ENCODE data around the gene LCLAT1.

Gene LCLAT1

DNA sequence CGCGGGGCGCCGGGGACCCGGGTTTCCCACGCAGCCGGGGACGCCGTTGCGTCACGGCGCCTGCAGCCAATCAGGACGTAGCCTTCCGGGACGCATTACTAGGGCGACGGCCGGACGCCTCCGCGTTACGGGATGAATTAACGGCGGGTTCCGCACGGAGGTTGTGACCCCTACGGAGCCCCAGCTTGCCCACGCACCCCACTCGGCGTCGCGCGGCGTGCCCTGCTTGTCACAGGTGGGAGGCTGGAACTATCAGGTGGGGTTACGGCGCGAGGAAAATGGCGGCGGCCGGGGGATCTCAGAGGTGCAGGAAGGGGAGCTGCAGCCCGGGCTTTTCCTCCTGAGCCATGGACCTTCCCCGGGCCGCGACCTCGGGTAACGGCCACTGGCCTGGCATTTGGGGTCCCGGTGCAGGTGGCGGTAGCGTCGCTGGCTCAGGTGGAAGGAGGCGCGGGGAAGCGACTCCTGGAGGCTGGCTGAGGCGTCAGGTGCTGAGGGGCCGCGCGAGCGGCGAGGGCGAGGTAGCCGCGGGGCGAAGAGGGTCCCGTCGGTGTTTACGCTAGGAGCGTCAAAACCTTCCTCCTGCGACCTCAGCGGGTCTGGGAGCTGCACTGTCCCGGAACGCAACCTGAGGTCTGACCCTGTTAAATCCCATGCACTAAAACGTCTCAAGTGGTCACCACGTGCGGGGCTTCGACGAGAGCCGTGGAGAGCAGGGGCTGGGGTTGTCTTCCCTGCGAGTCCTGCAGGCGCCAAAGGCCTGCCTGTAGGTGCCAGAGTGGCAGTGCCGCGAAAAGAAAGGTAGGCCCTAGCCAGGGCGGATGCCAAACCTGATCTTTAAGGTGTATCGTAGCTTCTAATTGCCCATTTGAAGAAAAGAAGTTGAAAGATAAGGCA lies at the start of gene LCLAT1:
TSS of gene LCLAT1 (plus strand) at position 98 of the 897 bp plus-strand sequence. CDS start 78,345 bp downstream, outside the sequence.
- DNase-seq (ENCODE audit: low read depth in 2 of 2), result peak; percentile 78 to 79

DNA sequence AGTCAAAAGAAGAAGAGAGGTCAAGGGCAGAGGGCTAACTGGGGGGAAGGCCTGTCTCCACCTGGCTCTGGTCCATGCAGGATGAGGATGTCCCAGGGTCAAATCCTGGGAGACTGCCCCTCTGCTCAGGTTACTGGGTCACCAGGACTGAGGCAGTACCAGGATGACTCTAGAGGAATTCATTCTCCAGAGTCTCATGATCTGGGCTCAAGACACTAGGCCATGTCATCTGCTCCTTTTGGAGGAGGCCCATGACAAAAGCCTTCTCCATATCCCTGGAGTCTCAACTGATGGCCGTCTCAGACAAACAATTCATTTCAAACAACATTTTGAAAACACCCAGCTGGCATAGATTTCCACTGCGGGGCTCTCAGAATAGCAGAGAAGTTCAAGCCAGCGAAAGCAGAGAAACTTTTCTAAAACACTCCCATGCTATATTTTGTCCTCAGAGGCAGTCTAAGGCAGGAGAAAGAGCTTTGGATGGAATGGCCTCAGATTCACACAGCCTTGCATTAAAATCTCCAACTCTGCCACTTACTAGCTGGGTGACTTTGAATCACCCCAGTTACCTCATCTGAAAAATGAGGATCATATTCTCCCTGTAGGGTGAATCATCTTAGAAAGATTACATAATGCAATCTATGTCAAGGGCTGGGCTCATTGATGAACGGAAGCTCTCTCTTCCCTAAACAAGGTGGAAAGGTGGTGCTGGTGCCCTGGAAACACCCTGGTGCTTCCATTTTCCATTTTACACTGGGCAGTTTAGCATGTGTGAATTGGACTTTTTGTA lies 48.8 kb upstream of the LCLAT1 start:
- no peak for DNase-seq (ENCODE audit: low read depth in 2 of 2)

DNA sequence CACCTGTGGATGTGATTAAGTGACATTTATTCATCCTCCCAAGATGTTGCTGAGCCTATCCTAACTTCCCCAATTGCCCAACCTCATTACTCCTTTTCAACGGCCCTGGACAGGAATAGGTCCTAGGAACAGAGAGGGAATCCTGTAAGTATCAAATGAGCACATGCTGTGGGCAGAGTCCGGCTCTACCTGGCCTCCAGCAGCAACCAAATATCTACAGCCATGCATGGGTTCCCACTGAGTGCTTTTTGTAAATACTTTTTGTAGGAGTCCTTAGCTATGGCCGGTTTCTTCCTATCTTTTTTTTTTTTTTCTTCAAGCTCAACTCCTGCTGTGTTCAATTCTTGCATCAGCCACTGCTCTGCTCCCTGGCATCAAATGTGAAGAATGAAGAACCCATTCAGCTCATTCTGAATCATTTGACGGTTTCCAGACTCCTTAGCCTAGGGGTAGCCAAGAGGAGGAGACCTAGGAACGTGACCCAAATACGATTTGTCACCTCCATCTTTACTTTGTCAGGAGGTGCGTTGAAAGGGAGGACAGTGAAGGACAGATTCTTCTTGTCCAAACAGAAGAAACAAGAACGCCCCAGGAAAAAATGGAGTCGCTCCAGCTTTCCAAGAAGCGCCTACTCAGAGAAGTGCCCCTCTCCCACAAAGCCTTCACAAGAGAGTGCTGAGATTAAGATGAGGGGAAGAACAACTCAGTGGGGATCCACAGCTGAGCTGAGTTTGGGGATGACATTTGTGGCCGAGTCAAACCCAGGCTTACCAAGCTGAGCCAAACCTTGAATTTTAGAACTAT lies 46.7 kb upstream of the LCLAT1 start:
- DNase-seq (ENCODE audit: low read depth in 2 of 2), result no peak

DNA sequence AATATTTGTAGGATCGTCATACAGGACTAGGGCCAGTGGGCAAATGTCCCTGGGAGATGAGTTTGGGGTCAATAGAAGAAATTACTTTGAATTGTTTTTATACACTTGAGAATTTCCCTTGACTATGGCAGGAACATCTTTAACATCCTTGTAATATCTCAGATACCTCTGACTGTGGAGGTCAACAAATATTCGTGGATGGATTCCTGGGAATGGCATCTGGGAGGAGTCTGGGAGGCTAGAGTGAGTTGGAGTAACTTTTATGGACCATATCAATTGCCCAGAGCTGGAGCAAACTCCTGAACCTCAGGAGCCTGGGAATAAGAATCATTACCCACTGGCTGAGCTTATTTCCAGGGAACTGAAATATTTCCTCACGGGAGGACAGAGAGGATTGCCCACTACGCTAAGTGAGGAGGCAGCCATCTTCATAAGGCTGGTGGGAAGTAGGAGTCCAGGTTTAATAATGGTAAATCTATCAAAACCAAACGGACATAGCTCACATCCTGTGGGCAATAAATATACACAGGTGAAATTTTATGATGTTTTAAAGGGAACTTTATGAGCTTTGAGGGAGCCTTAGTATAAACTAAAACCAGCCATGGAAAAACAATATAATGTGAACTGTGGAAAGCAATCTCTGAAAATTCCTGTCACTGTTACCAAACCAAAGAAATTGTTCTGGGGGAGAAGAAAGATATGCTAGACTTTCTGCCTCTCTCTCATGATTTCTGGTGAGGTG lies 44.4 kb upstream of the LCLAT1 start:
- DNase-seq (ENCODE audit: low read depth in 2 of 2), result no peak

DNA sequence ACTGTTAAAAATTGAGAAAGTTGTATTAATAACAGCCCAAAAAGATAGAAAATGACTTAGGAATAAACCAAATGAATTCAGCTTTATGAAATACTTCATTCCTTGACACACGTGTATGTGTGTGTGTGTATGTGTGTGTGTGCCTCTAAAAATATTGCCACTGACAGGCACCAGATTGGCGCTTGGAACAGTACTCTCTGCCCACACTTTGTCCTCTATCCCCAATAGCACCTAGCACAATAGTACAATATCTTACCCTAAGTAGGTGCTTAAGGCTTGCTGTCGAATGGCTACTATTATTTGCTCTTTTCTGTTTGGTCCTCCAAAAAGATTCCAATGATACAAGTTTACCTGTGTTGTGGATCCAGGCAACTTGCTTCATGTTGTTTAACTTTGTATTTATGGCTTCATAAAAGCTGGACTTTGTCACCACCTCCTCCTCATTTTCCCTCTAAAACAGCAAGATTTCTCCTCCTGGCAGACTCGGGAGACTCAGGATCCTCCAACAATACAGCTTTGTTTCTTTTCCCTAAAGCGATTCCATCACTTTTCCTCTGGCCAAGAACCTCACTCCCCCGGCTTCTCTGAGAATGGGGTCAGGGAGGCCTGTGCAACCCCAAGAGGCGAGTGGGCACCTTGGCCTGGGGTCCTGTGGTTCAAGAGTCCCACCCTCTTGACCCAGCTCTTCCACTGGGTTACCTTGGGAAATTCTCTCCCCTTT lies 43.3 kb upstream of the LCLAT1 start:
- DNase-seq (ENCODE audit: low read depth in 2 of 2), result no peak

DNA sequence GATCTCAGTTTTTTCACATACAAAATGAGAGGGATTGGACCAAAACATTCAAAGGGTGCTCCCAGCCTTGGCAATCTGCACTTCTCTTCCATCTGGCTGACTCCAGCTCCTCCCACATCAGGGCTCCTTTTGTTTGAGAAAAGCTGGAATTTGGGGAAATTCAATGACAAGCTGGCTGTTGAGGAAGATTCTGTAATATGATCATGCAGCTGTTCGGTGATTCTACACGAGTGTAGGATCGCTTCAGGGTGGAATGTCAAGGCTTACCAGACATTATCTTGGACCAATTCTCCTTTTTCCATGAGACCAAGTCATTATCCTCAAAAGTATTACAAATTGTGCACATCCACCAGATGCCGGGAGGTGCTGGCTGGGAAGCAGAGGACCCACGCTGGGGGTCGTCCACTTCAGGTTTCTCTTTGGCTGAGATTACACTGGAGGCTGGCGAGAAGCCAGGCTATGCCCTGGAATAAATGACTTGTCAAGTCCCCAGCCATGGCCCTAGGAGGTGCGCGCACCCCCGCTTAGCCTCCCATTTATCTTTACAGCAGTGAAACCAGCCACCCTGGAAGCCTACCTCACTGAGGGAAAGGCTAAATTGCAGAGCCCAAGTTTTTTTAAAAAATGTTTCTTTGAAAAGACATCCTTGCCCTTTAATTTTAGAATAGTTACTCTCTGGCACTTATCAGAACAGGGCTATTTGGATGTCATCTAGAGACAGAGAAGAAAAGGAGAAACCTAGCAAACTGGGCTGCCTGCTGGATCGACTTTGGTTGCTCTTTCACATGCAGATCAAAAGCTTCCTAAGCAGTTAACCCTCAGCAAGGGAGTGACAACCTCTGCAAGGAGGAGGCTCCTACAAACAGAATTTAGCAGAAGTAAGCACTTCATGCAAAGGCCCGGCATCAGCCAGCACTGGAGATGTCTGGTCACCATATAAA lies 42.5 kb upstream of the LCLAT1 start:
- no peak for DNase-seq (ENCODE audit: low read depth in 2 of 2)

DNA sequence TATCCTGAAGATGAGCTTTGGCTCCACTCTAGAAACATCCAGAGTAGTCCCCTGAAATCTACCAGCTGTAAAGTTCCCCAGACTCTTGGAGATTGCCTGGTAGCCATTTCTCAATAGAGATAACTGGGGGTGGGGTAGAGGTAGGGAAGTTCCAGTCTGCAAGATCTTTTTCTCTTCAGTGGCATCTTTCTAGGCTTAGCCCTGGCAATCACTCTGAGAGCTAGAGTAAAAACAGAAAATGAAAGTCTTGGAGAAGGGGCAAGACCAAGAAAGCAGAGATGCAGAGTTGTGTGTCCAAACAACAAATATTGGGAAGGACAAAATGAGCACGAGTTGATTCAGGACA lies 41.8 kb upstream of the LCLAT1 start:
- DNase-seq (ENCODE audit: low read depth in 2 of 2), result no peak

DNA sequence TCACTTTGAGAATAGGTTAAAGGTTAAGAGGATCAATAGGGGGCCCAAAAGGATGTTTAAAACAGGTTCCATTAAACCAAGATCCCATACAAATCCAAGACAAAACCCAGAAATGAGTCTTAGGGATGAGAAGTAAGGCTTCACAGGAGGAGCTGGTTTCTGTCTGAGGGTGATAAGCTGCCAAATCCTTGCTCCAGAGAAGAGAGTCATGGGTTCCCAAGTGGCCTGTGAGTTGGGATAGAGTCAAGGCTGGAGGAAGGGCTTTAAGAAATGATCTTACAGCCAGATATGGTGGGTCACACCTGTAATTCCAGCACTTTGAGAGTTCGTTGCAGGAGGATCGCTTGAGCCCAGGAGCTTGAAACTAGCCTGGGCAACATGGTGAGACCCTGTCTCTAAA lies 40.2 kb upstream of the LCLAT1 start:
- no peak for DNase-seq (ENCODE audit: low read depth in 2 of 2)

DNA sequence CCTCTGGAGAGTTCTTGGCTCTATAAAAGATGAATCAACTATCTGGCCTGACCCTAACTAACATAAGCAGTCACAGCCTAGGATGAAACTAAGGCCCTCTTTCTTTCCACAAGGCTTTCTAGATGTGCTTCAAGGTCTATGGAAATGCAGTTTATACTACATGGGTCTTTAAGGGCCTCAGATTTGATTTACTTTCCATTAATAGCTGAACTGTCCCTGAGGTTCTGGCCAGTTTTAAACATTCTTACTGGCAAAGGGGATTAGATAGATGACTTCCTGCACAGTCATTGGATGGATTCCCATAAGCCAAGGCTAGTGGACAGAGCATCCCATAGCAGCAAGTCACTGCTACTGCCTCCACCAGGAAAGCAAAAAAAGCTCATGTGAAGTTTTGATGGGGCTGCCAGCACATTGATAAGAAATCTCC lies 38.1 kb upstream of the LCLAT1 start:
- DNase-seq (ENCODE audit: low read depth in 2 of 2), result no peak

DNA sequence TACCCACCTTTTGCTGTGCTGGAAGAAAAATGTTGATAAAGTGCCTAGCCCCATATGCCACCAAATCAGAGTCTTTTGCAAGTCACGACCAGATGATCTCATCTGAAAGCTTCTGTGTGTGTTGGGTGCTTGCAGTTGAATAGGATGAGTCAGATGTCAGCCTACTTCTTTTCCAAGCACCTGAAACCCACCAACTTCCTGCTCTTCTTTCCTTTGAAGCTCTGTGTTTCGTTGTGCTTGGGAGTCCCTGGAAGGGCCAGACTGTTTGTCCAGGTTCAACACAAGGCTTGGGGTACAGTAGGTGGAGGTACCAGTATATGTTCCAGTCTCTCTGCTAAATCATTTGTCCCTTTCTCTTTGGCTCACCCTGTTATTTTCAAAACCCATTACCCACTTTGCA lies 36.8 kb upstream of the LCLAT1 start:
- no peak for DNase-seq (ENCODE audit: low read depth in 2 of 2)

DNA sequence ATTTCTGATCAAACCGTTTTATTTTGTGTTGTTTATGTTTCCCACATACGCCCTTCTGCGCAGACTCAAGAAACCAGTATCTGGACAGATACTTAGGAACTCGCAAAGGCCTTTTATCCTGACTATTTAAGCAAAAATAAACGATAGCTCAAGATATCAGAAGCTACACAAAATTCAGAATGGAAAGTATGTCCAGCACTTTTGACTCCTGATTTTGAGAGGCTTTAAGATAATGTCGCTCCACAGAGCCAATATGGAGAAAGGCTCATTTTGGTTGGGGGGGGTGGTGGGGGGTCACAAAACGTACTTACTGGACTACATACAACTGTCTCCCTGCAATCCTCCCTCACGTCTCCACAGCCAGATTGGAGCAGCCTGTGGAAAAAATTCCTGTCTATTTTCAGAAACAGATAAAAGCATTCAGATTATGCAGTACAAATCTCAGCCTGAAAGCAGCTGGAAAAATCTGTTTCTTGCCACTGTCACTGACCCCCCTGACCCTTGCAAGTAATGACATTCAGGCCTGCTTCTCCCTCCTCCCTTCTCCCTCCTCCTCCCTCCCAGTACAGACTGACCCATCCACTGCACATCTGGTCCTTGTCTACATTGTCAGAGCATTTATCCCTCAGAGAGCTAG lies 34.9 kb upstream of the LCLAT1 start:
- DNase-seq (ENCODE audit: low read depth in 2 of 2), result no peak

DNA sequence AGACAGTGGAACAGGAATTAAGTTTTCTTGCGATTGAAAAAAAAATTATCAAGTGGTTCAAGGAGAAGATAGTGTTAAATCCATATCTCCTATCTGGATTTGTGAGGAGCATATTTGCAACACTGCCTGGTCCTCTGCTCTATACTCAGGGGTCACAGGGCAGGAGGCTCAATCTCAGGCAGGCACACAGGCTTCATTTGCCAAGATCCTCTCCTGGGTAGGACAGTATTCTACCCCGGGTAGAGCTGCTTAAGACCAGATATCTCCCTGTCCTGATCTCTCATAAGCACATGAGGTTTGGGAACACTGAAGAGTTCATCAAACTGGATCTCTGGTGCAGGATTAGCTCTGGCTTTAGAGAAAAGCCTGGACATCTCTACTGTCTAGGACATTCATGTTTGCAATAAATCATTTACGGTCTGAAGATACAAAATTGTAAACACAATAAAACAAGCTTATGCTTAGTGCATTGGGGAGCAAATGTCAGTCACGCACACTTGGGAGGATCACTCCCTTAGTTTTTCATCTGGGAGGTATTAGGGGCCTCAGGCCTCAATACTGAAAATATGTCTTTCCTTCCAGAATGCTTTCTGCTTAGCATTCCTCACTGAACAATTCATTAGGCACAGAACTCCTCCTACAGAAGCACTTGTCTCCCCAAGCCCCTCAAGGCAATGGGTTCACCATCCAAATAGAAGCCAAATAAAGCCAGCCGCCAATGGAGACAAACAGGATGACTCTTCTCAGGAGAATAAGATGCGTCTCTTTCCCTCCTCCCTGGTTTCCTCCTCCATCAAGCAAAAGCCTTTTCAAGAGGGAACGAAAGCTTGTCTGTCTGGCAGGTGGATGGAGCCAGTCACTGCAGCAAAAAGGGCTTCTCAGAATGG lies 34.1 kb upstream of the LCLAT1 start:
- DNase-seq (ENCODE audit: low read depth in 2 of 2), result no peak

DNA sequence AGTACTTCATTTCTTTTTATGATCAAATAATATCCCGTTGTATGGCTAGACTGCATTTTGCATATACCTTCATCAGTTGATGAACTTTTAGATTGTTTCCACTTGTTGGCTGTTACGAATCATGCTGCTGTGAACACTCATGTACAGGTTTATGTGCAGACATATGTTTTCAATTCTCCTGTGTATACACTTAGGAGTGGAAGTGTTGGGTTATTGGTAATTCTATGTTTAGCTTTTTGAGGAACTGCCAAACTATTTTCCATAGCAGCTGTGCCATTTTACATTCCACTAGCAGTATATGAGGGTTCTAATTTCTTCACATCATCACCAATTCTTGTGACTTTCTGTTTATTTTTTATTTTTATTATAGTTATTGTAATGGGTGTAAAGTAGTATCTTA lies 32.1 kb upstream of the LCLAT1 start:
- no peak for DNase-seq (ENCODE audit: low read depth in 2 of 2)

DNA sequence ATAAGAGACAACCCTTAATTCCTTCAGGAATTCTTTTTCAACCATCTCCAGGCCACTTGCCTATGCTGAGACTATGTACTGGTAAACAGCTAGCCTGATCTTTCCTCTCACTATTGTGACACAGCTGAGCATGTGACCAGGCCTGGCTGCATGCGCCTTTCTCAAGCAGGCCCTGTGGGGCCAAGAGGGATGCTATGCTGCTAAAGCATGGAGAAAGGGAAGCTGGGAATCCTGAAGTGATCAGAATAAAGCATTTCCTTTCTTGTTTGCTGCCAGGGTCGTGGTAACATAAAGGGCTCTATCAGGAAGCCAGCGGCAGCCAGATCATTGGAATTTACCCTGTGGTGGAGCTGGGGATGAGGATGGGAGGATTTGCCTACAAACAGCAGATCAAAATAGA lies 29.8 kb upstream of the LCLAT1 start:
- no peak for DNase-seq (ENCODE audit: low read depth in 2 of 2)

DNA sequence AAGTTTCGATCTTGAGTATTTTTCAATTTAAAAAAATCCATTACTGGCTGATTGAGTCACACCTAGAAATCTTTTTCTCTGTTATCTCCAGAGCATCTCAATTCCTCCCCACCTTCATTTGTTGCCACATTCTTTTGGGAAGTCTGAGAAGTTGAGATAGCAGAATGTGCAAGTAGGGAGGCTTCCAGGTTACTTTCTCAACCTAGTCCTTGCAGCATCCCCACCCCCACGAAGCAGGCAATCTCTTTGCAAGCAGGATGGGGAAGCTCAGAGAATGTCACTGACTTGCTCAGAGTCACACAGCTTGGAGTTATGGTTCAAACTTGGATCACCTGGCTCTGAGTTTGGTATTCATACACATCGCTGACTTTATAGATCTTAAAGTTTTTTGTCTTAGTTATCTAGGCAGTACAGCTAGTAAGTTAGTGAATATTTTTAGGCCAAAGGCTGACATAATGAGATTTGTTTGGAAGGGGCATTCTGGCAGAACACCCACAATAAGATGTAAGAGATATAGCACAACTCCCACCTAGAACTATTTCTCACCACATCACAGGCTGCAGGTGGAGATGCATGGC lies 25.9 kb upstream of the LCLAT1 start:
- DNase-seq (ENCODE audit: low read depth in 2 of 2), result no peak

DNA sequence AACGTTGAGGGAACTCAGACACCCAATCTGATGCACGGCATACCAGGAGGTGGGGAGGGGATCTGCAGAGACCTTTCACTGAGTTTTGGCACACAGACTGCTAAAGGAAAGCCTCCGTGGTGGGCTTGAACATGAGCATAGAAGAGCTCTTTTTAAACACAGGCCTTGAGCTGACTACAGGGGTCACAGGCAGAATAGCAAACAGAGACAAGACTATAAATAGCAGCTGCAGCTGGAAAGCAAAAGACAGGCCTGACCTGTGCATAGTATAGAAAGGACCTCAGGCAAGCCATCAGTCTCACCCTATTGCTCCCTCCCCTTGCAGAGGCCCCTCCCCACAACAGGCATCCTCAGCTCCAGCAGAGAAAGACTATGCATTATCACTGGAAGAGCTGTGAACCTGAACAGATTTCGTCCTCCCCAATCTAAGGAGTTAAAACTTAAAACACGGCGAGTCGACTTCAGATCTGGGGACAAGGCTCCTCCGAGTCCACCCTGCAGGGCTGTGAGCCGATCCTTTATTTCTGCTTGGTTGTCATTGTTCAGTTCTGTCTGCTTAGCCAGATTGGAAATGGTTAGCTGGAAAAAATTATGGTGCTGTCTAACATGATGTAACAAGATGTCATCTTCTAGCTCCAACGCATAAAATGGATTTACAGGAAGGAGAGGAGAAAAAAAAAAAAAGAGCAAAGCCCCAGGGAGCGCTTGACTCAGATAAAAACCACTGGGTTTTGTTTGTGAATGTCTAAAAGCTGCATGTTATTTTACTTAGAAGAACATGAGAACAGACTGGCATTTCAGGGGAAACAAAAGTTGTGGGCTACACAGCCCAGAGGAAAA lies 25.2 kb upstream of the LCLAT1 start:
- no peak for DNase-seq (ENCODE audit: low read depth in 2 of 2)
